NCI-H187 (cell line): Measurements from ENCODE around the gene GNA12.
"Not testable (repeated sequence)": the region's sequence is repeated elsewhere in the genome, so short reads cannot be mapped to it uniquely, and the experiment has no call there.

ENCODE experiments used
- DNase-seq, 2 experiments: peaks; one replicate each; lab custom pipeline; 2025; lab: John Stamatoyannopoulos, UW

Gene GNA12

GRCh38 chr7:2748684-2749083 lies 95.4 kb downstream of the GNA12 start:
- not testable (repeated sequence) for DNase-seq

- not testable (repeated sequence) for DNase-seq
Observed at GRCh38 chr7:2743523-2744185, 100.5 kb downstream of the GNA12 start.

- DNase-seq, result no peak
Observed at GRCh38 chr7:2738766-2739549, 105.2 kb downstream of the GNA12 start.

- no peak for DNase-seq
Observed at GRCh38 chr7:2737771-2738540, 106.2 kb downstream of the GNA12 start.

GRCh38 chr7:2737005-2737743 lies 106.9 kb downstream of the GNA12 start:
- not testable (repeated sequence) for DNase-seq

GRCh38 chr7:2736411-2736914 lies 107.6 kb downstream of the GNA12 start:
- no peak for DNase-seq

- no peak for DNase-seq
Observed at GRCh38 chr7:2735744-2736143, 108.4 kb downstream of the GNA12 start.

- no peak for DNase-seq
Observed at GRCh38 chr7:2734751-2735571, 109.1 kb downstream of the GNA12 start.

GRCh38 chr7:2734084-2734686 lies 109.9 kb downstream of the GNA12 start:
- no peak for DNase-seq

GRCh38 chr7:2732959-2733584 lies 111.0 kb downstream of the GNA12 start:
- DNase-seq, result no peak

- DNase-seq, result no peak
Observed at GRCh38 chr7:2732388-2732787, 111.7 kb downstream of the GNA12 start.

- no peak for DNase-seq
Observed at GRCh38 chr7:2730846-2731770, 113.0 kb downstream of the GNA12 start.

GRCh38 chr7:2729893-2730716 lies 114.0 kb downstream of the GNA12 start:
- DNase-seq, result no peak

- DNase-seq, result no peak
Observed at GRCh38 chr7:2729031-2729892, 114.8 kb downstream of the GNA12 start.

GRCh38 chr7:2728316-2729030 lies 115.6 kb downstream of the GNA12 start:
- no peak for DNase-seq

GRCh38 chr7:2727206-2727605 lies 116.9 kb downstream of the GNA12 start:
- DNase-seq, result not testable (repeated sequence)
